Tibial nerve (tissue), 4 donors: ENCODE data around the gene CDH16. TPM values are rescaled to one million over a fixed set of nuclear protein-coding genes. Genes with fewer than 3 reads are reported as not detected.
"Not testable (repeated sequence)": the region's sequence is repeated elsewhere in the genome, so short reads cannot be mapped to it uniquely, and the experiment has no call there.

ENCODE experiments used
- DNase-seq, 2 donors: peaks; one replicate each; pipeline ENCODE4 v3.0.0-alpha.2; 2019; ENCODE audit warnings: low spot score in 2 of 2
- H3K27ac ChIP-seq, 4 donors: fragments of 200-600 bp; sonication (generic) in 3 of 4; one replicate each; pipeline ENCODE4 v1.5.1; 2017 to 2019; ENCODE audit warnings: mild to moderate bottlenecking in 1 of 4
- H3K27me3 ChIP-seq, 2 donors: fragments of 200-600 bp; sonication (generic) in 1 of 2; one replicate each; pipeline versions ENCODE4 v1.5.1 to v1.6.0; 2017 to 2019
- H3K36me3 ChIP-seq, 3 donors: fragments of 200-600 bp; sonication (generic); one replicate each; pipeline ENCODE4 v1.5.1; 2018 to 2019
- H3K4me1 ChIP-seq, 4 donors: fragments of 200-600 bp; sonication (generic) in 3 of 4; one replicate each; pipeline ENCODE4 v1.5.1; 2017 to 2019
- H3K4me3 ChIP-seq, 4 donors: fragments of 200-600 bp; sonication (generic) in 3 of 4; one replicate each; pipeline ENCODE4 v1.5.1; 2017 to 2019; ENCODE audit warnings: mild to moderate bottlenecking in 1 of 4, moderate library complexity in 1 of 4
- H3K9me3 ChIP-seq, 4 donors: fragments of 200-600 bp; sonication (generic) in 3 of 4; one replicate each; pipeline ENCODE4 v1.5.1; 2017 to 2019
- EP300 ChIP-seq, 2 donors: sonication (generic); formaldehyde crosslinking; IDR thresholded peaks; one replicate each; pipeline ENCODE4 v1.6.1; 2017; ENCODE audit warnings: antibody characterized with exemption in 2 of 2, mild to moderate bottlenecking in 1 of 2
- POLR2A ChIP-seq, 2 donors: fragments of 450-650 bp; IDR thresholded peaks; one replicate each; pipeline ENCODE4 v1.6.1; 2017; ENCODE audit warnings: antibody characterized with exemption in 2 of 2, mild to moderate bottlenecking in 2 of 2, moderate library complexity in 2 of 2
- WGBS, 2 donors: methylation state at CpG; one replicate each; pipeline ENCODE4 v1.1.5; 2018; 5-methylcytosine and 5-hydroxymethylcytosine counted together
- total RNA-seq, 4 donors: library from RNA; depleted of rRNA; stranded (reverse); fragments of >200 nt; gene quantifications; one replicate each; pipeline ENCODE4 v1.1.0, GENCODE V29; 2016
- TF ChIP-seq, protein P1 (sequence below), 5 experiments: fragments of 200-600 bp in 3 of 5; fragments of 450-650 bp in 2 of 5; sonication (generic) in 3 of 5; IDR thresholded peaks; one replicate each; pipeline ENCODE4 v1.5.1; 2016 to 2019; ENCODE audit warnings: antibody characterized with exemption in 5 of 5, mild to moderate bottlenecking in 3 of 5, moderate library complexity in 2 of 5

The CDH16 gene
- total RNA-seq, 4 donors from 2014 or later: 0.30 to 2.5 (median 1.4) TPM

DNA sequence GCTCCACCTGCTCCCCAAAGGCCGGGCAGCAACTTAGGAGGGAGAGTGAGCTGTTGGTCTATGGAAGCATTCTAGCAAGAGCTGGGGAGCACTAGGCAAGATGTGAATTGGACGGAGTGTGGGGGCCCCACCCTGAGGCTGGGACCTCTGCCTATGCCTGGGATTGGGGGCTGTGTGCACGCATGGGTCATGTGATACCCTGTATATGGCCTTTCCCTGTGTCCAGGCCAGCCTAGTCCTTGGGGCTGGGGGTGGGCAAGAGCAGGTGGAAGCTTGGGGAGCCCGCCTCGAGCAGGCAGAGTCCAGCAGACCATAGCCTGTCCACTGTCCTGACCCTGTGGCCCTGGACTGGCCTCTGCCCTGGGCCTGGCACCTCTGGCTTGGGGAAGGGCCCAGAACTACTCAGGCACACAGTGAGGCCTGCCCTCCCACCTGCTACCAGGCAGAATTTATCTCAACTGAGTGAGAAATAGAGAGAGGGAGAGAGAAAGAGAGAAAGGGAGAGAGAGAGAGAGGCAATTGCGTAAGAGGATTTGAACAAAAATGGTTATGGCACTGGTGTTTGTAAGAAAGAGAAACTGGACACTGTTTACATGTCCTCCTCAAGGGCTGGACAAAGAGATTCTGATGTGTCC lies 19.3 kb downstream of the CDH16 start:
- Histone ChIP-seq H3K4me3 (no peak overlapping the region), H3K27ac (peak overlapping the region; percentile 62 to 88 (median 82)), H3K9me3 (no peaks in the 10 kb centered on the region), H3K27me3 (no peaks in the 10 kb centered on the region), H3K36me3 (no peaks in the 10 kb centered on the region), H3K4me1 (peaks cover 0 to 75% (median 29%) of the 10 kb centered on the region in 4 donors)
- 60 to 65% methylated on average over 6 of the region's 6 CpGs for WGBS, 2 donors
- DNase-seq: no peak
- TF ChIP-seq, protein P1, sequence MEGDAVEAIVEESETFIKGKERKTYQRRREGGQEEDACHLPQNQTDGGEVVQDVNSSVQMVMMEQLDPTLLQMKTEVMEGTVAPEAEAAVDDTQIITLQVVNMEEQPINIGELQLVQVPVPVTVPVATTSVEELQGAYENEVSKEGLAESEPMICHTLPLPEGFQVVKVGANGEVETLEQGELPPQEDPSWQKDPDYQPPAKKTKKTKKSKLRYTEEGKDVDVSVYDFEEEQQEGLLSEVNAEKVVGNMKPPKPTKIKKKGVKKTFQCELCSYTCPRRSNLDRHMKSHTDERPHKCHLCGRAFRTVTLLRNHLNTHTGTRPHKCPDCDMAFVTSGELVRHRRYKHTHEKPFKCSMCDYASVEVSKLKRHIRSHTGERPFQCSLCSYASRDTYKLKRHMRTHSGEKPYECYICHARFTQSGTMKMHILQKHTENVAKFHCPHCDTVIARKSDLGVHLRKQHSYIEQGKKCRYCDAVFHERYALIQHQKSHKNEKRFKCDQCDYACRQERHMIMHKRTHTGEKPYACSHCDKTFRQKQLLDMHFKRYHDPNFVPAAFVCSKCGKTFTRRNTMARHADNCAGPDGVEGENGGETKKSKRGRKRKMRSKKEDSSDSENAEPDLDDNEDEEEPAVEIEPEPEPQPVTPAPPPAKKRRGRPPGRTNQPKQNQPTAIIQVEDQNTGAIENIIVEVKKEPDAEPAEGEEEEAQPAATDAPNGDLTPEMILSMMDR (IDR thresholded peaks at IDR 0.05): no peak
- TF ChIP-seq EP300 (IDR thresholded peaks at IDR 0.05) (peak in 1 of 2 donors; percentile 16), POLR2A (IDR thresholded peaks at IDR 0.05) (no peak)

DNA sequence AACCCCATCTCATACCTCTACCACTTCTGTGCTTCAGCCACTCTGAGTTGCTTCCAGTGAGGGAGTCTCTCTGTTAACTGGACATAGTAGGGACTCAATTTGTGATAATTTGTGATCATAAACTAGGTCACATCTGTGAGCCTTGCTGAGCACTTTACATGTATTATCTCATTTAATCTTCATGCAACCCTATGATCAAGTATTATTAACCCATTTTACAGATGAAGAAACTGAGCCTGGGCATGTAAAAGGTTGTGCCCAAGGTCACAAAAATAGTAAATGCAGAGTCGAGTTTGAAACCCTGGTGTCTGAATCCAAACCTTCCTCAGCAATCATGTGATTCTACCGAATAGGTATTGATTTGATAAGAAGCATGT lies 19.8 kb downstream of the CDH16 start:
- H3K27me3 ChIP-seq: no peaks in the 10 kb centered on the region
- no peaks in the 10 kb centered on the region for H3K9me3 ChIP-seq
- H3K36me3 ChIP-seq: no peaks in the 10 kb centered on the region
- TF ChIP-seq EP300 (IDR thresholded peaks at IDR 0.05) (no peak), POLR2A (IDR thresholded peaks at IDR 0.05) (no peak)
- TF ChIP-seq, protein P1 (IDR thresholded peaks at IDR 0.05): no peak
- H3K4me1 ChIP-seq: peaks cover 0 to 70% (median 29%) of the 10 kb centered on the region in 4 donors
- H3K4me3 ChIP-seq: no peak overlapping the region
- H3K27ac ChIP-seq: peak overlapping the region; percentile 62 to 88 (median 82)
- WGBS, 2 donors: 90 to 91% methylated on average over 2 of the region's 2 CpGs
- DNase-seq: no peak

DNA sequence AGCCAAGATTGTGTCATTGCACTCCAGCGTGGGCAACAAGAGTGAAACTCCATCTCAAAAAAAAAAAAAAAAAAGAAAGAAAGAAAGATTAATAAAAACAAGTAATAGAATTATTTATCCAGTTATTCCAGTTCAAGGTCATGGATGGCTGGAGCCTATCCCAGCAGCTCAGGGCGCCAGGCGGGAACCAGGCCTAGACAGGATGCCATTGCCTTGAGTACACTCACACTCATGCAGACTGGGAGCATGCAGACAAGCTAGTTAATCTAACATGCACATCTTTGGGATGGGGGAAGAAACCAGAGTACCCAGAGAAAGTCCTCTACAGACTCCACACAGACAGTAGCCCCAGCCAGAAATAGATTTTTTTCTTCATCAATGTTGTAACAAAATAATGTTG lies 20.5 kb downstream of the CDH16 start:
- H3K4me3 ChIP-seq: no peak overlapping the region
- TF ChIP-seq, protein P1 (IDR thresholded peaks at IDR 0.05): no peak
- TF ChIP-seq POLR2A (IDR thresholded peaks at IDR 0.05): no peak
- TF ChIP-seq EP300 (IDR thresholded peaks at IDR 0.05): no peak
- no peaks in the 10 kb centered on the region for H3K9me3 ChIP-seq
- no peak for DNase-seq
- no peaks in the 10 kb centered on the region for H3K27me3 ChIP-seq
- peaks cover 0 to 63% (median 29%) of the 10 kb centered on the region in 4 donors for H3K4me1 ChIP-seq
- H3K36me3 ChIP-seq: no peaks in the 10 kb centered on the region
- WGBS, 2 donors: 43 to 46% methylated on average over 3 of the region's 3 CpGs
- peak overlapping the region in 3 of 4 donors; percentile 57 to 85 (median 79) for H3K27ac ChIP-seq

DNA sequence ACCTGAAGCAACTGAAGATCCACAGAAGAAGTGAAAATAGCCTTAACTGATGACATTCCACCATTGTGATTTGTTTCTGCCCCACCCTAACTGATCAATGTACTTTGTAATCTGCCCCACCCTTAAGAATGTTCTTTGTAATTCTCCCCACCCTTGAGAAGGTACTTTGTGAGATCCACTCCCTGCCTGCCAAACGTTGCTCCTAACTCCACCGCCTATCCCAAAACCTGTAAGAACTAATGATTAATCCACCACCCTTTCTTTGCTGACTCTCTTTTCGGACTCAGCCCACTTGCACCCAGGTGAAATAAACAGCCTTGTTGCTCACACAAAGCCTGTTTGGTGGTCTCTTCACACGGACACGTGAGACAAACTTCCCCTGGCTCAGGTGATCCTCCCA lies 22.0 kb downstream of the CDH16 start:
- H3K36me3 ChIP-seq: not testable (repeated sequence)
- 73% methylated on average over 5 of the region's 5 CpGs for WGBS, 2 donors

DNA sequence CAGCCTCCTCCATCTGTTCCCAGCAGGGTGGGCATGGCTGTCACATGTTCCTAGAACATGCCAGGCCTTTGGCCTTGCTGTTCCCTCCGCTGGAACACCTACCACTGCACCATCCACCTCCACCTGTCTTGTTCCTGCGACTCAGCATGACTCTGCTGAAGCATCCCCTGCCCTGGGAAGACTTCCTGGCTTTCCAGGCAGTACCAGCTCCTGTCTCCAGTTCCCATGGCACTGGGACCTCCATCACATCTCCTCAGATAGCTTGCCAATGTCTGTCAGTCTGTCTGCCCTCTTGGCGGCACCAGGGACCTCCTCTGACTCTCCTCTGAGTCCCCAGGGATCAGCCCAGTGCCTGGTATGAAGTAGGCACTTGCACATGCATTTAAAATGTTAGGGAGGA lies 22.7 kb downstream of the CDH16 start:
- Histone ChIP-seq H3K9me3 (no peaks in the 10 kb centered on the region), H3K36me3 (peaks cover 0 to 15% (median 0%) of the 10 kb centered on the region in 3 donors), H3K4me3 (no peak overlapping the region), H3K4me1 (peaks cover 0 to 49% (median 23%) of the 10 kb centered on the region in 4 donors), H3K27me3 (no peaks in the 10 kb centered on the region), H3K27ac (peak overlapping the region in 3 of 4 donors; percentile 57 to 62 (median 57))
- no peak for DNase-seq
- TF ChIP-seq EP300 (IDR thresholded peaks at IDR 0.05): no peak
- no peak for TF ChIP-seq POLR2A (IDR thresholded peaks at IDR 0.05)
- TF ChIP-seq, protein P1 (IDR thresholded peaks at IDR 0.05): no peak
- 80 to 89% methylated on average over 3 of the region's 3 CpGs for WGBS, 2 donors

More for the DNA sequence above, 22.0 kb downstream of the CDH16 start:
- peaks cover 0 to 56% (median 29%) of the 10 kb centered on the region in 4 donors for H3K4me1 ChIP-seq
- not testable (repeated sequence) for H3K27me3 ChIP-seq, H3K4me3 ChIP-seq, DNase-seq, H3K9me3 ChIP-seq
- H3K27ac ChIP-seq: peak overlapping the region in 3 of 4 donors; percentile 57 to 62 (median 57)
